Astrocyte of the spinal cord (primary cell): Measurements from ENCODE around the gene PECR.
A peak's percentile ranks its signal among the peaks of the same experiment; 100 is the strongest.

ENCODE experiments used
- DNase-seq: peaks from one replicate; pipeline ENCODE4 v3.0.0; 2011; ENCODE audit warnings: low read depth, low spot score
- H3K4me3 ChIP-seq: 2 replicates; pipeline ENCODE4 v1.5.1; 2011; ENCODE audit warnings: low read depth, mild to moderate bottlenecking, low read length, moderate library complexity
- in situ Hi-C: cut with HindIII; loops from 2 replicates; pipeline ENCODE4 v1.10.0; 2017; ENCODE audit warnings: low sequenced_read_pairs
- TF ChIP-seq, protein P1 (sequence below): IDR thresholded peaks from 2 replicates; pipeline ENCODE4 v1.5.1; 2012; ENCODE audit warnings: low read depth, mild to moderate bottlenecking, low read length, inconsistent platforms

Gene PECR

DNA sequence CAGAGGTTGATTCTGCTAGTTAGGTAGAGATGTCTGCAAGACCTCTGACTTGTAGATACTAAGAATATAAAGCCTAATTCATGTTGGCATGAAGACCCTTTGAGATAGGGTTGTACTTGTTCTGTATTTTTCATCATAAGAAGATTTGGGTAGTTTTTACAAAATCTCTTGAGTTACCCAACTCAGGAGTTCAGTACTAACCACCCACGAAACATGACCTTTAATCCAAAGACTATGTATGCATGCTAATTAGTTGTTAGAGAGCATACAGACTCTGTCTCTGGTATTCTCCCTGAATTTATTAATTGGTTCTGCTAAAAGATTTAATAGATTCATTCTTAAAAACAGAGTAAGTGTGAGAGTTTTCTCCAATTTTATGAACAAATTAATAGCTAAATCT, 16.9 kb downstream of the PECR start:
- TF ChIP-seq, protein P1, sequence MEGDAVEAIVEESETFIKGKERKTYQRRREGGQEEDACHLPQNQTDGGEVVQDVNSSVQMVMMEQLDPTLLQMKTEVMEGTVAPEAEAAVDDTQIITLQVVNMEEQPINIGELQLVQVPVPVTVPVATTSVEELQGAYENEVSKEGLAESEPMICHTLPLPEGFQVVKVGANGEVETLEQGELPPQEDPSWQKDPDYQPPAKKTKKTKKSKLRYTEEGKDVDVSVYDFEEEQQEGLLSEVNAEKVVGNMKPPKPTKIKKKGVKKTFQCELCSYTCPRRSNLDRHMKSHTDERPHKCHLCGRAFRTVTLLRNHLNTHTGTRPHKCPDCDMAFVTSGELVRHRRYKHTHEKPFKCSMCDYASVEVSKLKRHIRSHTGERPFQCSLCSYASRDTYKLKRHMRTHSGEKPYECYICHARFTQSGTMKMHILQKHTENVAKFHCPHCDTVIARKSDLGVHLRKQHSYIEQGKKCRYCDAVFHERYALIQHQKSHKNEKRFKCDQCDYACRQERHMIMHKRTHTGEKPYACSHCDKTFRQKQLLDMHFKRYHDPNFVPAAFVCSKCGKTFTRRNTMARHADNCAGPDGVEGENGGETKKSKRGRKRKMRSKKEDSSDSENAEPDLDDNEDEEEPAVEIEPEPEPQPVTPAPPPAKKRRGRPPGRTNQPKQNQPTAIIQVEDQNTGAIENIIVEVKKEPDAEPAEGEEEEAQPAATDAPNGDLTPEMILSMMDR, result no peak
- in situ Hi-C loops, result no loop called here
- H3K4me3 ChIP-seq, result no peak overlapping the region
- DNase-seq, result no peak

DNA sequence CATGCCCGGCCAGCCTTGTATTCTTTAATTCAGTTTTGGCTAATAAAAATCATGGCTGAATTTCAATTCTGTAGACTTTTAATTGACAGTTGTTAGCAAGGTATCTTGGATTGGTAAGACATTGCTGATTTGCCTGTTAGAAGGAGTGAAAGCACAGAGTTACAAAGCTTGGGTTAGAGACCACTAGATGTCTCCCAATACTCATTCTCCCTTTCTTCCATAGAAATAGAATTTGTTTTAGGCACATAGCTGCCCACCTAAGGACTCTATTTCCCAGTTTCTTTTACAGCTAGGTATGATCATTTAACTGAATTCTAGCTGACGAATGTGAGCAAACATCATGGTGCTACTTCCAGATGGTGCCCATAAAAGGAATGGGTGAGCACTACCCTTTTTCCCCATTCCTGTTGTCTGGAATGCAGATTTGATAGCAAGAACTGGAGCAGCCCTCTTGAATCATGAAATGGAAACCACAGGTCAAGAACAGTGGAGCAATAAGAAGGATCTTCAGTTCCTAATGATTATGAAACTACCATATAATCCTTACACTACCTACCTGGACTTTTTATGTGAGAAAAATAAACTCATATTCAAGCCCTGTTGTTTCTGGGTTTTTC, 17.5 kb downstream of the PECR start:
- DNase-seq, result no peak
- in situ Hi-C loops, result no loop called here
- TF ChIP-seq, protein P1, result peak; percentile 47

DNA sequence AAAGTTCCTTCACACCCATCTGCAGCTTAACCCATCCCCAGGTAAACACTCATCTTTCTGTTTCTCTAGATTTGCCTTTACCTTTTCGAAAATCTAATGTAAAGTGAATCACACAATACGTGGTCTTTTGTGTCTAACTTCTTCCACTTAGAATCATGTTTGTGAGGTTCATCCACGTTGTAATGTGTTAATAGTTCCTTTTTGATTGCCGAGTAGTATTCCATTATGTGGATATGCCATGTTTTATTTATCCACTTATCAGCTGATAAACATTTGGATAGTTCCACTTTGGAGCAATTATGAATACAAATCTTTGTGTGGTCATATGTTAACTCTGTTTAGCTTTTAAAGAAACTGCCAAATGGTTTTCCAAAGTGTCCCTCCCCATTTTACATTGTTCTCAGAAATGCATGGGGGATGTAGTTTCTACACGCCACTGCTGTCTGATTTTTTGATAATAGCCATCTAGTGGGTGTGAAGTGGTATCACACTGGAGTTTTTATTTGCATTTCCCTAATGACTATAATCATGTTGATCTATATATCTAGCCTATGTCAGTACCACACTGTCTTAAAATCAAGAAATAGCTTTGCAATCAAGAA, 22.3 kb downstream of the PECR start:
- in situ Hi-C loops, result no loop called here
- DNase-seq, result no peak
- TF ChIP-seq, protein P1, result peak; percentile 6
- H3K4me3 ChIP-seq, result no peak overlapping the region

More for the DNA sequence above, 17.5 kb downstream of the PECR start:
- no peak overlapping the region for H3K4me3 ChIP-seq

GRCh38 chr2:216057688-216058193, 23.9 kb downstream of the PECR start:
- TF ChIP-seq, protein P1, result no peak
- in situ Hi-C loops, result no loop called here
- no peak overlapping the region for H3K4me3 ChIP-seq
- DNase-seq, result peak; percentile 93

GRCh38 chr2:216056739-216057138, 24.9 kb downstream of the PECR start:
- TF ChIP-seq, protein P1, result no peak
- no peak for DNase-seq
- no peak overlapping the region for H3K4me3 ChIP-seq
- in situ Hi-C loops, result no loop called here

GRCh38 chr2:216055680-216056079, 25.9 kb downstream of the PECR start:
- TF ChIP-seq, protein P1, result no peak
- DNase-seq, result no peak
- no peak overlapping the region for H3K4me3 ChIP-seq
- in situ Hi-C loops, result no loop called here
